Measurements from ENCODE around the gene TBX10.
"Not testable (repeated sequence)": the region's sequence is repeated elsewhere in the genome, so short reads cannot be mapped to it uniquely, and the experiment has no call there.

TBX10 gene

GRCh38 chr11:67630228-67630942 is 9.2 kb downstream of the TBX10 start:
- DNase-seq, result peak; percentile 98

GRCh38 chr11:67629386-67630227 is 10.0 kb downstream of the TBX10 start, which contains the start of gene NUDT8:
Gene NUDT8 (minus strand): TSS chr11:67629937. CDS start chr11:67629911, 26 bp downstream.
- DNase-seq, result peak; percentile 81

GRCh38 chr11:67628710-67629385 is 10.7 kb downstream of the TBX10 start:
- DNase-seq, result no peak

GRCh38 chr11:67627812-67628624 is 11.5 kb downstream of the TBX10 start:
- DNase-seq, result no peak

GRCh38 chr11:67627441-67627811 is 12.1 kb downstream of the TBX10 start:
- DNase-seq, result no peak

GRCh38 chr11:67626970-67627369 is 12.6 kb downstream of the TBX10 start:
- no peak for DNase-seq

GRCh38 chr11:67626131-67626833 is 13.3 kb downstream of the TBX10 start:
- not testable (repeated sequence) for DNase-seq

- DNase-seq, result not testable (repeated sequence)
Measured at GRCh38 chr11:67623795-67624194, 15.8 kb downstream of the TBX10 start.

GRCh38 chr11:67622905-67623304 is 16.7 kb downstream of the TBX10 start:
- not testable (repeated sequence) for DNase-seq

GRCh38 chr11:67621928-67622327 is 17.6 kb downstream of the TBX10 start:
- DNase-seq, result not testable (repeated sequence)

GRCh38 chr11:67620621-67621020 is 18.9 kb downstream of the TBX10 start:
- not testable (repeated sequence) for DNase-seq

GRCh38 chr11:67619683-67620618 is 19.6 kb downstream of the TBX10 start:
- not testable (repeated sequence) for DNase-seq

- DNase-seq, result not testable (repeated sequence)
Measured at GRCh38 chr11:67618901-67619659, 20.5 kb downstream of the TBX10 start.

- no peak for DNase-seq
Measured at GRCh38 chr11:67617243-67617953, 22.2 kb downstream of the TBX10 start.

GRCh38 chr11:67616431-67617242 is 22.9 kb downstream of the TBX10 start:
- DNase-seq, result no peak

- no peak for DNase-seq
Measured at GRCh38 chr11:67615728-67616430, 23.7 kb downstream of the TBX10 start.

Measured in stimulated activated naive CD4-positive, alpha-beta T cell treated with Interleukin-2 at 50 U/mL for 16 hours (primary cell).